ENCODE data around the gene PTPRA. TPM values are rescaled to one million over a fixed set of nuclear protein-coding genes. Genes with fewer than 3 reads are reported as not detected.

PTPRA gene
- total RNA-seq, 1 experiment from 2014 or later: 29.3 TPM

GRCh38 chr20:3045816-3046676 is 172.8 kb downstream of the PTPRA start, which contains the start of gene MRPS26:
TSS of gene MRPS26 (plus strand) at chr20:3046052. CDS start at chr20:3046069, 17 bp downstream.
- Mint-ChIP-seq H3K27ac (ENCODE audit: low read depth, unreplicated experiment) (peak within 1 kb of the TSS; percentile 83), H3K9me3 (ENCODE audit: unreplicated experiment) (no peaks in the 10 kb centered on the region), H3K4me3 (ENCODE audit: unreplicated experiment) (peak within 1 kb of the TSS; percentile 95), H3K4me1 (ENCODE audit: insufficient read depth, unreplicated experiment) (peaks cover 12% of the 10 kb centered on the region), H3K27me3 (ENCODE audit: insufficient read depth, unreplicated experiment) (no peaks in the 10 kb centered on the region), H3K36me3 (ENCODE audit: insufficient read depth, unreplicated experiment) (peaks cover 37% of the 10 kb centered on the region)
- TF ChIP-seq, protein P1, sequence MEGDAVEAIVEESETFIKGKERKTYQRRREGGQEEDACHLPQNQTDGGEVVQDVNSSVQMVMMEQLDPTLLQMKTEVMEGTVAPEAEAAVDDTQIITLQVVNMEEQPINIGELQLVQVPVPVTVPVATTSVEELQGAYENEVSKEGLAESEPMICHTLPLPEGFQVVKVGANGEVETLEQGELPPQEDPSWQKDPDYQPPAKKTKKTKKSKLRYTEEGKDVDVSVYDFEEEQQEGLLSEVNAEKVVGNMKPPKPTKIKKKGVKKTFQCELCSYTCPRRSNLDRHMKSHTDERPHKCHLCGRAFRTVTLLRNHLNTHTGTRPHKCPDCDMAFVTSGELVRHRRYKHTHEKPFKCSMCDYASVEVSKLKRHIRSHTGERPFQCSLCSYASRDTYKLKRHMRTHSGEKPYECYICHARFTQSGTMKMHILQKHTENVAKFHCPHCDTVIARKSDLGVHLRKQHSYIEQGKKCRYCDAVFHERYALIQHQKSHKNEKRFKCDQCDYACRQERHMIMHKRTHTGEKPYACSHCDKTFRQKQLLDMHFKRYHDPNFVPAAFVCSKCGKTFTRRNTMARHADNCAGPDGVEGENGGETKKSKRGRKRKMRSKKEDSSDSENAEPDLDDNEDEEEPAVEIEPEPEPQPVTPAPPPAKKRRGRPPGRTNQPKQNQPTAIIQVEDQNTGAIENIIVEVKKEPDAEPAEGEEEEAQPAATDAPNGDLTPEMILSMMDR (IDR thresholded peaks at IDR 0.05; ENCODE audit: unreplicated experiment): no peak
- intact Hi-C loops (cut with micrococcal nuclease): no loop called here
- DNase-seq (ENCODE audit: unreplicated experiment): peak; percentile 87
- ChIA-PET CTCF (interaction anchor here (0.5 to 1.0 kb wide), 2 partner anchors 7 to 810 kb away, joined by 3 read pairs; no protein-coding TSS in a partner anchor), POLR2A (interaction anchor here (0.6 to 1.3 kb wide), 11 partner anchors 26 to 393 kb away, joined by 3 to 4 read pairs (median 3); partner anchors contain the start of gene NOP56)
- no TSS peak for BruUV-seq (replicated peaks)

DNA sequence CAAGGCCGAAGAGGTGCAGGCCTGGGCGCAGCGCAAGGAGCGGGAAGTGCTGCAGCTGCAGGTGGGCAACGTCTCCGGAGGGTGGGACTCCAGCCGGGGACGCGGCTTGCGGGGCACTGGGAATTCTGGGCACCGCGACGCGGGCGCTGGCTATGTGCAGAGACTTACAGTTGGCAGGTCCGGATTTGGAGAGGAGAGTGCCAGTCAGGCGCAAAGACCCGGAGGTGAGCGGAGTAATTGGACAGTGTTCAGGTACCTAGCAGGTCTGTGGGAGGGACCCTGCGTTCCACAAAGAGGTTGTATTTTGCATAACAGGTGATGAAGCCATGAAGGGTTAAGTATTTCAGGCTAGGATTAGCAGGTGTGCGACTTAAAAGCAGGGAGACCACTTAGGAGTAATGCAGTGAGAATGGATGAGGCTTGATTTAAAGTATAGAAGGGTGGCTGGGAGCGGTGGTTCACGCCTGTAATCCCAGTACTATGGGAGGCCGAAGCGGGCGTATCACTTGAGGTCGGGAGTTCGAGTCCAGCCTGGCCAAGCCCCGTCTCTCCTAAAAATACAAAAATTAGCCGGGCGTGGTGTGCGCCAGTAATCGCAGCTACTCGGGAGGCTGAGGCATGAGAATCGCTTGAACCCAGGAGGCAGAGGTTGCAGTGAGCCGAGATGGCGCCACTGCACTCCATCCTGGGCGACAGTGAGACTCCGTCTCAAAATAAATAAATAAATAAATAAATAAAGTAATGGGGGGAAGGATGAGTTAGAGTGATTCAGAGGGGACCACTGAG is 173.6 kb downstream of the PTPRA start:
- Mint-ChIP-seq H3K4me3 (ENCODE audit: unreplicated experiment) (peak overlapping the region; percentile 95), H3K4me1 (ENCODE audit: insufficient read depth, unreplicated experiment) (peaks cover 8% of the 10 kb centered on the region), H3K27me3 (ENCODE audit: insufficient read depth, unreplicated experiment) (no peaks in the 10 kb centered on the region), H3K27ac (ENCODE audit: low read depth, unreplicated experiment) (peak overlapping the region; percentile 83), H3K36me3 (ENCODE audit: insufficient read depth, unreplicated experiment) (peaks cover 37% of the 10 kb centered on the region), H3K9me3 (ENCODE audit: unreplicated experiment) (no peaks in the 10 kb centered on the region)
- ChIA-PET POLR2A (interaction anchor here (0.7 to 0.9 kb wide), 2 partner anchors 38 to 57 kb away, joined by 3 read pairs; no protein-coding TSS in a partner anchor), CTCF (interaction anchor here (0.5 to 1.6 kb wide), 4 partner anchors 28 to 236 kb away, joined by 3 to 4 read pairs (median 3); no protein-coding TSS in a partner anchor)
- DNase-seq (ENCODE audit: unreplicated experiment): peak; percentile 39
- intact Hi-C loops (cut with micrococcal nuclease): no loop called here
- TF ChIP-seq, protein P1 (IDR thresholded peaks at IDR 0.05; ENCODE audit: unreplicated experiment): no peak
- no TSS peak for BruUV-seq (replicated peaks)

DNA sequence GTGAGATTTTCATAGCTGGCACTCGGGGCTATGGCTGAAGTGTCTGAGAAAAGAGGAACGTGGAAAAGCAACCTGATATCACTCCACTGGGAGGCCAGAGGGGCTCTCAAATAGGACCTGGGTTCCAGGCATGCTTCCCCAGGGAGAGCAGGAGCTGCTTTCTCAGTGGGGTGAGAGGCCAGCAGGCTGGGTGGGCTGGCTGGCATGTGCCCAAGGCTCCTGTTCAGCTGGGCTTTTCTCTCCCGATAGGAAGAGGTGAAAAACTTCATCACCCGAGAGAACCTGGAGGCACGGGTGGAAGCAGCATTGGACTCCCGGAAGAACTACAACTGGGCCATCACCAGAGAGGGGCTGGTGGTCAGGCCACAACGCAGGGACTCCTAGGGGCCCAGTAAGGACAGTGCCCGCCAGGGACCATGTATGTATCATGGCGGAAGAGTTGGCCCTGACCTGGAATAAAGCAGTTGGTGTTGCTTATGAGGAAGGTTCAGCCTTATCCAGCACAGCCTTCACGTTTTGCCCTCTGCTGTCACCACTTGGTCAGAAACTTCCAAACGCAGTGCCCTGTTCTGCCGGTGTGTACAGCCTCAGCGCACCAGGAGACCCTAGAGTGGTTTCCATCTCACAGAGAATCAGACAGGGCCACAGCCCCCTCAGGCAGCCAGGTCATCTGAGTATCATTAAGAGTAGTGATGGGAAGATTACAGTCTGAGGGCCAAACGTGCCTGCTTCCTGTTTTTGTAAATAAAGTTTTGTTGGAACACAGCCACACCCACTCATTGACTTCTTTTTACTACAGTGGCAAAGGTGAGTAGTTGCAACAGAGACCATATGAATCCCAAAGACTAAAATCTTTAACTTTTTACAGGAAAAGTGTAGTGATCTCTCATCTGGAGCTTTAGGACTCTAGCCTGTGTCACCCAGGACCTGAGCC is 174.5 kb downstream of the PTPRA start:
- TF ChIP-seq, protein P1 (IDR thresholded peaks at IDR 0.05; ENCODE audit: unreplicated experiment): no peak
- TSS peak; percentile 59 for BruUV-seq (replicated peaks)
- ChIA-PET CTCF (interaction anchor here (0.5 to 1.6 kb wide), 5 partner anchors 27 to 350 kb away, joined by 3 to 4 read pairs (median 3); no protein-coding TSS in a partner anchor), POLR2A (interaction anchor here (0.5 to 0.6 kb wide), 2 partner anchors 9 to 109 kb away, joined by 3 to 4 read pairs; no protein-coding TSS in a partner anchor)
- Mint-ChIP-seq H3K36me3 (ENCODE audit: insufficient read depth, unreplicated experiment) (peaks cover 37% of the 10 kb centered on the region), H3K27me3 (ENCODE audit: insufficient read depth, unreplicated experiment) (no peaks in the 10 kb centered on the region), H3K9me3 (ENCODE audit: unreplicated experiment) (no peaks in the 10 kb centered on the region), H3K4me3 (ENCODE audit: unreplicated experiment) (peak overlapping the region; percentile 95), H3K4me1 (ENCODE audit: insufficient read depth, unreplicated experiment) (peaks cover 6% of the 10 kb centered on the region), H3K27ac (ENCODE audit: low read depth, unreplicated experiment) (no peak overlapping the region)
- DNase-seq (ENCODE audit: unreplicated experiment): no peak
- intact Hi-C loops (cut with micrococcal nuclease): no loop called here
